Endometrial microvascular endothelial cells (primary cell): ENCODE data around the gene SMAD3. TPM values are rescaled to one million over a fixed set of nuclear protein-coding genes. Genes with fewer than 3 reads are reported as not detected.
"Not testable (repeated sequence)": the region's sequence is repeated elsewhere in the genome, so short reads cannot be mapped to it uniquely, and the experiment has no call there.

Experiments used
- in situ Hi-C: cut with HindIII; loops from 2 replicates; pipeline ENCODE4 v1.10.0; 2017; ENCODE audit warnings: low sequenced_read_pairs, low pct_unique_long_range_greater_than_20kb; ENCODE audit errors: inconsistent ontology term
- total RNA-seq: library from RNA; depleted of rRNA; stranded (reverse); fragments of >200 nt; gene quantifications from one replicate; pipeline ENCODE4 v1.2.3, GENCODE V29; 2015; ENCODE audit errors: inconsistent ontology term

Gene SMAD3
- total RNA-seq = 79.0 TPM

- in situ Hi-C loops = no loop called here
Measured at GRCh38 chr15:67065531-67066005, at the start of gene SMAD3. Gene SMAD3, plus strand, starts transcription at chr15:67065602. Its CDS starts 553 bp downstream, at chr15:67066155.

- in situ Hi-C loops = loop anchor here (25.0 kb wide), 1 partner anchor 95 kb away; no protein-coding TSS in a partner anchor
Measured at GRCh38 chr15:67017311-67017710, 48.1 kb upstream of the SMAD3 start.

GRCh38 chr15:67018026-67018425 is 47.4 kb upstream of the SMAD3 start:
- in situ Hi-C loops = loop anchor here (25.0 kb wide), 1 partner anchor 94 kb away; no protein-coding TSS in a partner anchor

DNA sequence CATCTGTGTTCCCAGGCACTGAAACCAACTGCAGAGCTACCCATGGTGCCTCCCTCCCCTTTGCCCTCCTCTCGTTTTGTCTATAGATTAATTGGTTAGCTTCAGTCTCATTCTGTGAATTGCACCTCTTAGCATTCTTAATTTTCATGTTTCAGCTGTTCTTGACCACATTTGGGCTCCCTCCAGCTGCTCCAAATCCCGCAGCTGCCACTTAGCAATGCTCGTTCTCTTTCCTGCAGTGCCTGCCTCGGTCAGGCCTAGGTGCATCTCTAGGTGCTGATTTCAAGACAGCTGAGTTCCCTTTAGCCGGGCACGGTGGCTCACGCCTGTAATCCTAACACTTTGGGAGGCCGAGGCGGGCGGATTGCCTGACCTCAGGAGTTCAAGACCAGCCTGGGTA is 47.0 kb upstream of the SMAD3 start:
- in situ Hi-C loops = loop anchor here (25.0 kb wide), 1 partner anchor 94 kb away; no protein-coding TSS in a partner anchor

DNA sequence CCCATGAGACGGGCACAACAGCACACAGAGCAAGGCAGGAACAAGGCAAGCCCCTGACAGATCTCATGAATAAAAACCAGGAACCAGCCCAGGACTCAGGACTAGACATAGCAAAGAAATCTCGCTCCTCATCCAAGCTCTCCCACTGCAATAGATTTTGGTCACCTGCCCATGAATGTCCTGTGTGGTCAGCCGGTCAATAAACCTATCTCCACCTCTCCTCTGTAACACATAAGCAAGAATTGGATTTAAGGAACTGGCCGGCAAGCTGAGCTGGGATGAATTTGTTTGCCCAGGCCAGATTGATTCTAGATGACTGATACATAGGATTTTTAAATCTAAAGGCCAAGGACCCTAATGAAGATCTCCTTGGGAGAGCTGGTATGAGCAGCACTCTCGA is 46.3 kb upstream of the SMAD3 start:
- in situ Hi-C loops = loop anchor here (25.0 kb wide), 1 partner anchor 93 kb away; no protein-coding TSS in a partner anchor

- in situ Hi-C loops = loop anchor here (25.0 kb wide), 1 partner anchor 92 kb away; no protein-coding TSS in a partner anchor
Measured at GRCh38 chr15:67019884-67020520, 45.4 kb upstream of the SMAD3 start.

DNA sequence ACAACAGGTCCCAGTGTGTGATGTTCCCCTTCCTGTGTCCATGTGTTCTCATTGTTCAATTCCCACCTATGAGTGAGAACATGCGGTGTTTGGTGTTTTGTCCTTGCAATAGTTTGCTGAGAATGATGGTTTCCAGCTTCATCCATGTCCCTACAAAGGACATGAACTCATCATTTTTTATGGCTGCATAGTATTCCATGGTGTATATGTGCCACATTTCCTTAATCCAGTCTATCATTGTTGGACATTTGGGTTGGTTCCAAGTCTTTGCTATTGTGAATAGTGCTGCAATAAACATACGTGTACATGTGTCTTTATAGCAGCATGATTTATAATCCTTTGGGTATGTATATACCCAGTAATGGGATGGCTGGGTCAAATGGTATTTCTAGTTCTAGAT is 44.7 kb upstream of the SMAD3 start:
- in situ Hi-C loops = loop anchor here (25.0 kb wide), 1 partner anchor 92 kb away; no protein-coding TSS in a partner anchor

GRCh38 chr15:67021455-67021854 is 43.9 kb upstream of the SMAD3 start:
- in situ Hi-C loops = loop anchor here (25.0 kb wide), 1 partner anchor 91 kb away; no protein-coding TSS in a partner anchor

DNA sequence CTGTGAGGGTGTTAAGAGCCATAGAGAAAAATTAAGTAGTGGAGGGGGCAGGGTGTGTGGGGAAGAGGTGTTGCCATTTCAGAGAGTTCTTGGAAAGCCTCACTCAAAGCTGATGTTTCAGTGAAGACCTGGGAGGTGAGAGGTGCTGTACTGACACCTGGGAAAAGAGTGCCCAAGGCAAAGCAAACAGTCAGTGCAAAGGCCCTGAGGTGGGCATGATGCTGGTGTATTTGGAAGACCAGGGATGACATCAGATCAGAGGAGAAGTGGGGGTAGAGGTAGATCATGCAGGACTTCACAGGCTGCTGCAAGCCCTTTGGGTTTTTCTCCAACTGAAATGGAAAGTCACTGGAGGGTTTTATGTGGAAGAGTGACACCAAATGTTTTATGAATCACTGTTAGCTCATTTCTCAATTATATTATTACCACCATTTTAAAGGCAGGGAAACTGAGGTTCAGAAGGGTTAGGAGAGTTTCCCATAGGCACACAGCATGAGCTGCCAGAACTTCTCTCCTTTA is 42.8 kb upstream of the SMAD3 start:
- in situ Hi-C loops = loop anchor here (25.0 kb wide), 1 partner anchor 90 kb away; no protein-coding TSS in a partner anchor

DNA sequence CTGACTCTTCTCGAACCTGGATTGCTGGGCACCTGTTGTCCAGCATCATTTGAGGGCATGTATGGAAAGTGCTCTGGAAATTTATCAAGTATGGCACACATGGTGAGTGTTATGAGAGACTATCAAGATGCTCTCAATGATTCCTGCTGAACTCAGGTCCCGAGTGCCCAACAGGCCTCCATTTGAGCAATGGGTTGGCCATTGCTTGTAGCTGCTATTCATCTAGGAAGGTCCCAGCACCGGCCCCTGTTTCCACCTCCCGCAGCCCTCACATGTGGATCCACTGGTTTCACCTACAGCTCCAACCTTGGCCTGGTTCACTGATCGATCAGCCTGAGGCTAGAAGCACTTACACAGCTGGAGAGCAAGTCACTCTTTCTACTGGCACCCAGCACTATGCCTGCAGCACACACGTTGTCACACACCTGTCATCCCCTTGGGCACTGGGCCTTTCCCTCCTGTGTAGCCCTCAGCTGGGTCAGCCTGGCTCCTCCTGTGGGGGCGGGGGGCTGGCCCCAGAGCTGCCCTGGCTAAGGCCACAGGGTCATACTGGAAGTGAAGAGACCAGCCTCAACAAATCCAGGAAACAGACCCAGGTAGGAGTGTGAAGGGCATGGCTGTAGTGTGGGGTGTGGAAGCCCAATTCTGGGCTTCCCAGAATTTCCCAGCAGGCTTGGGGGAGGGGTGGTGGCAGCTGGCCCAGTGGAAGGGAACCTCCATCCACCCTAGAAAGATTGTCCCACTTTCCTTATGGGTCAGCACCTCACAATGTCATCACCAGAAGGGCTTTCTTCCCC is 41.7 kb upstream of the SMAD3 start:
- in situ Hi-C loops = loop anchor here (25.0 kb wide), 1 partner anchor 89 kb away; no protein-coding TSS in a partner anchor

- in situ Hi-C loops = loop anchor here (25.0 kb wide), 1 partner anchor 88 kb away; no protein-coding TSS in a partner anchor
Measured at GRCh38 chr15:67024314-67024997, 40.9 kb upstream of the SMAD3 start.

- in situ Hi-C loops = loop anchor here (25.0 kb wide), 1 partner anchor 87 kb away; no protein-coding TSS in a partner anchor
Measured at GRCh38 chr15:67024998-67025368, 40.4 kb upstream of the SMAD3 start.

DNA sequence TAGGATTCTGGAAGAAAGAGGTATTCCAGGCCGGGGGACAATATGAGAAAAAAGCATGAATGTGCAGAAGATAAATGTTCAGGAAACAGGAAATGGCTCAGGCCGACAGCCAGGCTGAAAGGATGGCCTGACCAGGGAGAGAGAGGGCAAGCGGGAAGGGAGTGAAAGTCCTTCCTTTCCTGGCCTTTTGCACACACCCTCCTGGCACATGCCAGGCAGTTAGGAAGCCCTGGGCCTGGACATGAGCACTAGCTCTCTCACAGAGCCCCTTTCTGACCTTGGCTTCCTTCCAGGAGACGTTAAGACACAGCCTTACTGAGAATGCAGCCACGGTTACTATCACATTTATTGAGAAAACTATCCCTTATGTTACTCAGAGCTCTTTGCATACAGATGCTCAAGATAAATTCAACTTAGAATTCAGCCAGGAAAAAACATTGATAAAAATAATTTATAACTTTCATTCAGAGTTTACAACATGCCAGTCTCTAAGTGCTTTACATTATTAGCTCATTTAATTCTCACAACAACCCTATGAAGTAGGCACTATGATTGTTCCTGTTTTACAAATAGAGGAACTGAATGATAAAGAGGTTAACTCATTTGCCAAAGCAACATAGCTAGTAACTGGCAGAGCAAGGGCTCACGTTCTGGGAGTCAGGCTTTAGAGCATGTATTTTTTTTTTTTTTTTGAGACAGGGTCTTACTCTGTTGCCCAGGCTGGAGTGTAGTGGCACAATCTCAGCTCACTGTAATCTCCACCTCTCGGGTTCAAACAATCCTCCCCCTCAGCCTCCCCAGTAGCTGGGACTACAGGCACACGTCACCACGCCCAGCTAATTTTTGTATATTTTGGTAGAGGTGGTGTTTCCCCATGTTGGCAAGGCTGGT is 39.4 kb upstream of the SMAD3 start:
- in situ Hi-C loops = no loop called here

DNA sequence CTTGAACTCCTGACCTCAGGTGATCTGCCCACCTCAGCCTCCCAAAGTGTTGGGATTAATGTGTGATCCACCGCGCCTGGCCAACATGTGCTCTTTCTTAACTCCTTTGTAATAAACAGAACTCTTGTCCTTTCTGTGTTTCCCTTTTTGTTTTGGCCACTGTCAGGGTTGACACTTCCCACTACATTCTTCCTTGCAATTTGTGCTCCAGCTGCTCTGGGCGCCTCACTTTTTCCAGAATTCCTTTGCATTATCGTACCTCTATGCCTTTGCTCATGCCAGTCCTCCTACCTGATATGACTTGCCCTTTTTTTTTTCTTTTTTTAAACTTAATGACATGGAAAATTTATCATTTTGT is 38.8 kb upstream of the SMAD3 start:
- in situ Hi-C loops = no loop called here

GRCh38 chr15:67028440-67028839 is 37.0 kb upstream of the SMAD3 start:
- in situ Hi-C loops = not testable (repeated sequence)

GRCh38 chr15:67030036-67030762 is 35.2 kb upstream of the SMAD3 start:
- in situ Hi-C loops = no loop called here

GRCh38 chr15:67031331-67031730 is 34.1 kb upstream of the SMAD3 start:
- in situ Hi-C loops = no loop called here
